GM18870 (cell line): ENCODE data around the gene RASAL3.
A peak's percentile ranks its signal among the peaks of the same experiment; 100 is the strongest.
"Not testable (repeated sequence)": the region's sequence is repeated elsewhere in the genome, so short reads cannot be mapped to it uniquely, and the experiment has no call there.

Source experiments
- ATAC-seq: cut with Tn5 transposase; IDR thresholded peaks from one replicate; pipeline ENCODE4 v1.9.1; 2021; ENCODE audit warnings: moderate library complexity; ENCODE audit not compliant: unreplicated experiment

The RASAL3 gene

DNA sequence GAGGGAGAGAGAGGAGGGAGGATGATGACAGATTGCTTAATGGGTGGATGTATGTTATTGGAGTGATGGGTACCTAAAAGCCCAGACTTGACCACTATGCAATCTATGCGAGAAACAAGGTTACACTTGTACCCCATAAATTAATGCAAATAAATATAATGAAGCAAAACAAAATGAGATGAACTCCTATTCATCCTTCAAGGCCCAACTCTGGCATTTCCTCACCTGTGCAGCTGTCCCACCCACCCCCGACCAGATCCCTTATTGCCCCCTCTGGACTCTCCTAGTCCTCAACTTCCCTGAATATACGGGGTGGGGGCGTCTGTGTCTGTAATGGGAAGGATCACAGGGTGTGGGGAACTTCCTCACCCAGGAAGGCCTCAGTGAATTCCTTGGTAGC lies 10.8 kb upstream of the RASAL3 start:
- no peak for ATAC-seq

DNA sequence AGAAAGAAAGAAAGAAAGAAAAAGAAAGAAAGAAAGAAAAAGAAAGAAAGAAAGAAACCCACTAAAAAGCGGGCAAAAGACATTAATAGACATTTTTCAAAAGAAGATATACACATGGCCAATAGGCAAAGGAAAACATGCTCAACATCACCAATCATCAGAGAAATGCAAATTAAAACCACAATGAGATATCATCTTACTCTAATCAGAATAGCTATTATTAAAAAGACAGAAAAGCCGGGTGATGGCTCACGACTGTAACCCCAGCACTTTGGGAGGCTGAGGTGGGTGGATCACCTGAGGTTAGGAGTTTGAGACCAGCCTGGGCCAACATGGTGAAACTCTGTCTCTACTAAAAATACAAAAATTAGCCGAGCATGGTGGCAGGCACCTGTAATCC lies 9.5 kb upstream of the RASAL3 start:
- ATAC-seq: not testable (repeated sequence)

DNA sequence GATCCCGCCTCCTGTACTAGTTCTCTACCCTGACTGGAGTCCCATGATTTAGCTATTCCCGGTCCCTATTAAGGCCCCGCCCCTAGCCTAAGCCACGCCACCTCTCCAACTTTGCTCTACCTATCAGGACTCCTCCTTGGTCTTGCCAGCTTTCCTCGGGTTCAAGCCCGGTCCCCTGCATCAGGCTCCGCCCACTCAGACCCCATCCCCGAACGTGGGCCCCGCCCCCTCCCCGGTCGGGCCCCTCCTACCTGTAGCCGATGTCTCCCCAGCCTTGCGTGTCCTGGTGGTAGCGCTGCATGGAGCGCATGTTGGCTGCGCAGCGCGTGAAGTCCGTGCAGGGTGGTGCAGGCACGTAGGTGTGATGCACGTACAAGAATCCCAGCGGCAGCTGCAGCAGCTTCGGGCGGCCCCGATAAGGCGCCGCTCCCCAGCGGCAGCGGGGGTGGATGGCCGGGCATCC lies 7.3 kb upstream of the RASAL3 start:
- ATAC-seq: no peak

- no peak for ATAC-seq
Measured at GRCh38 chr19:15469513-15470297, 5.4 kb upstream of the RASAL3 start.

DNA sequence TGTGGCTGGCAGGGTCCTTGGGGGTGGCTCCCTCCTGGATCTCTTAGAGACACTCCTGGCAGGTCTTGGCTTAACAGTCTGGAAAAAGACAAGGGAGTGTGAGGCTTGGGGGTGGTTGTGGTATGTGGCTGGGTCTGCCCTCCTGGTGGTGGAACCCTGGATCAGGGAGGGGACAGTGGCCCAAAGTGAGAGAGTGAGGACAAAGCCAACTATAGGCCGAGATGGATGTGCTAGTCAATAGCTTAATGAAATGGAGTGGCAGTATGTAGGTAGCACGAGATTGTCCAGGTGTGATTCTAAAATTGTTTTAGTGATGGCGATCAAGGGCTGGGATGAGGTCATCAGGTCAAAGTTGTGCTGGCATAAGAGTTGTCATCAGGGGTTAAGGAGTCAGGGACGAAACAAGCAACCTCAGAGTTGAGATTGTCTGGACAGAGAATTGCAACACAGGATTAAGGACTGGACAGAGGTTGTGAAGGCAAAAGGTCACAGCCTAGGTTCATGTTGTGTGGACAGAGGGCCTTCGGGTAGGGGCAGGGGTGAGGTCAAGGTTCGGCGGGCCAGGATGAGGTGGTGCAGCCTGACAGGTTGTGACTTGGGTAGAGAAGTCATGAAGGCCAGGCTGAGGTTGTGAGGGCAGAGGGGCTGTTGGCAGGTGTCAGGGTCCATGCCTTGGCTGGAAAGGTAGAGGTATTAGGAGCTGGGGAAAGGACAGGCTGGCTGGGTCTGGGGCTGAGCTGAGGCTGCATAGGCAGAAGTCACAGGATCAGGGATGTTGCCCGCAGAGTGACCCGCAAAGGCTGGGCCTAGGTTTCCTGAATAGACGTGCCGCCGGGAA lies 4.5 kb upstream of the RASAL3 start:
- ATAC-seq: no peak

DNA sequence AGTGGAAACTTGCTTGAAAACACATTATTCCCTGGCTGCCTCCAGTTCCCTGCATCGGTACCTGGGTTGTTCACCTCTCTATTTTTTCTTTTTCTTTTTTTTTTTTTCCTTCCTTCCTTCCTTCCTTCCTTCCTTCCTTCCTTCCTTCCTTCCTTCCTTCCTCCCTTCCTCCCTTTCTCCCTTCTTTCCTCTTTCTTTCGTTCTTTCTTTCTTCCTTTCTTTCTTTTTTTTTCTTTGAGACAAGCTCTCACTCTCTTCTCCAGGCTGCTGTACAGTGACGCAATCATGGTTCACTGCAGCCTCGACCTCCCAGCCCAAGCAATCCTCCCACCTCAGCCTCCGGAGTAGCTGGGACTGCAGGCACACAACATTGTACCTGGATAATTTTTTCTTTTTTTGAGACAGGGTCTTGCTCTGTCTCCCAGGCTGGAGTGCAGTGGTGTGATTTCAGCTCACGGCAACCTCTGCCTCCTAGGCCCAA lies 3.4 kb upstream of the RASAL3 start:
- ATAC-seq: no peak

GRCh38 chr19:15466851-15467733 lies 2.7 kb upstream of the RASAL3 start:
- peak; percentile 66 for ATAC-seq

- no peak for ATAC-seq
Measured at GRCh38 chr19:15463861-15464371, 428 bp downstream of the RASAL3 start.

GRCh38 chr19:15461694-15462093 lies 2.6 kb downstream of the RASAL3 start:
- ATAC-seq: no peak

GRCh38 chr19:15457701-15458484 lies 6.5 kb downstream of the RASAL3 start:
- no peak for ATAC-seq

DNA sequence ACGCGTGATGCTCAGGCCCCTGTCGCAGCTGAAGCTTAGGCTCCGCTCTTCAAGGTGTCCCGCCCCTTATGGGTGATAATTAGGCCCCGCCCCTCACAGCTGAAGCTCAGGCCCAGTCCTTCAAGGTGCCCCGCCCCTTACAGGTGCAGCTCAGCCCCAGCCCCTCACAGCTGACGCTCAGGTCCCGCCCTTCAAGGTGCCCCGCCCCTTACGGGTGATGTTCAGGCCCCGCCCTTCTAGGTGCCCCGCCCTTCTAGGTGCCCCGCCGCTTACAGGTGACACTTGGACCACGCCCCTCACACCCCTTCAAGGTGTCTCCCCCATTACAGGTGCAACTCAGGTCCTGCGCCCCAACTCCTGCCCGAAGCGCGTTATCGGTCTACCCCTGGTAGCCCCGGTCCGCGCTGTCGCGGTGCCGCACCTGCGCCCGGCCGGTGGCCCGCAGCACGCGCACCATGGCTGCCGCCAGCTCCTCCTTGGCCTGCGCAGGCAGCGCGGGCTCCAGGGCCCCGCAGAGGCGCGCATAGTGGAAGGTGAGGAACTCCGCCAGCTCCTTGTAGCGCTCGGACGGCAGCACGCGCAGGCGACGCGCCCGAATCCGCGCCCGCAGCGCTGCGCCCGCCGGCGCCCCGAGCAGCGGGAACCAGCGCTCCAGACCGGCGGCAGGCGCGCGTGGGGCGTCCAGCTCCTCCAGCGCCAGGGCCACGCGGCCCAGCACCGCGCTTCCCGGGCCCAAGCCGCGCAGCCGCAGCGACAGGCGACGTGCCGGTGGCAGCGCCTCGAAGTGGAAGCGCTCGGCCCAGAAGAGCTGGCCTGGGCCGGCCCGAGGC lies 7.3 kb downstream of the RASAL3 start:
- no peak for ATAC-seq

GRCh38 chr19:15456441-15456840 lies 7.9 kb downstream of the RASAL3 start:
- ATAC-seq: no peak

DNA sequence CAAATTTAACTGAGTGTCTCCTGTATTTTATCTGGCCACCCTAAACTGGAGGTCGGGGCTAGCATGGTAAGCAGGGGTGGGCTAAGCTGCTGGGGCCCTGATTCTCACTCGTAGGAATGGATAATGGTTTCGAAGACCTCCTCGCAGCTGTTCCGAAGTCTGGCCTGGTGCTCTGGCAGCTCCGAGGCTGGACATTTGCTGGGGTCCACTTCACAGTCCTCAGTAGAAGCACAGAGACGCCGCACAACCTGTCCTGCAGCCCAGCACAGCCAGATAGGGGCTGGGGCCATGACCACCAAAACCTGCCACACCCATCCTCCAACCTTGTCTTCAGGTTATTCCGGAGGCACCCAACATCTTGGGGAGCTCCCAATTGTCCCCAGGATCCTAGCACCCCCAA lies 8.3 kb downstream of the RASAL3 start:
- ATAC-seq: no peak

DNA sequence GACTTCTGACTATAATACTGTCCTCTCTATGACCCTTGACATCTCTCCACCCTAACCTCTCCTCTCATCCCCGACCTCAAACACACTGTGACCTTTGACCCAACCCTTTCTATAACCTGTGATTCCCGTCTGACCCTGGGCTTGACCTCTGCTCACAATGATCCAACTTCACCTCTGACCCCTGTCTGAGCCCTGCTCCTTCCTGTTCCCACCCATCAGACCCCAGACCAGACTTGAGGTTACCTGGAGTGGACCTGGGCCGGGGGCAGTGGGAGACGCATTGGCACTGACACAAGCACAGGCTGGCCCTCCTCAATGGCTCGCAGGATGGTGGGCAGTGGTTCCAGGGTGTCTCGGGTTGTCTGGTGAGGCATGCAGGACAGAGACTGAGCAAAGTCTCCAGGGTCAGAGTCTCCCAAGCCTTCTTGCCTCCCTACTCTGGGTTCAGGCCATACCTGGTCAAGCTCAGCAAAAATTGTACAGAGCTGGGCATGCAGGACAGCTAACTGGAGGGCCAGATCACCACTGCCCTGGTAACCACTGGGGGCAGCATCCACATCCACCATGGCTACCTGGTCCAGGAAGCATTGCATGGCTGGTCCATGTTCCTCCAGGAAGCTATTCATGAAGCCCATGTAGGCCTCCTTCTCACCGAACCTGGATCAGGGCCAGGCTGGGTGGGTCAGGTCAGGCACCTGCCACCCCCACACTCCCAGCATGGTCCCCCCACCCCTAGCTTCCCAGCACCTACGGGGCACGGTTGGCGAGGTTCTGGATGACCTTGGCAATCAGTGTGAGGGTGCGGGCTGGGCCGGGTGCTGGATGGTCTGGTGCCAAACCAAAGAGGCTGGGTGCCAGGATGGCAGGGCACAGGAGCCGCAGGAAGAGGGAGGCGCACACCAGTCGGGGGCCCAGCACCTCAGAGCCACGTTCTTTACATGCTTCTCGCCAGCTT lies 10.2 kb downstream of the RASAL3 start:
- no peak for ATAC-seq

- no peak for ATAC-seq
Measured at GRCh38 chr19:15453091-15453578, 11.2 kb downstream of the RASAL3 start.

- no peak for ATAC-seq
Measured at GRCh38 chr19:15452111-15453047, 12.0 kb downstream of the RASAL3 start.

- ATAC-seq: no peak
Measured at GRCh38 chr19:15450528-15450890, 13.8 kb downstream of the RASAL3 start.
